H1 (cell line): ENCODE results near the gene CANT1. TPM values are rescaled to one million over a fixed set of nuclear protein-coding genes. Genes with fewer than 3 reads are reported as not detected.

Source experiments
- CHD2 ChIP-seq: IDR thresholded peaks from 2 replicates; pipeline ENCODE4 v1.6.1; 2012; ENCODE audit warnings: low read length, improper control_type of control experiment
- CHD7 ChIP-seq: fragments of 300-600 bp; sonication (generic); IDR thresholded peaks from 2 replicates; pipeline ENCODE4 v1.7.1; 2012; ENCODE audit warnings: low read length, moderate library complexity, mild to moderate bottlenecking, inconsistent platforms; ENCODE audit not compliant: insufficient replicate concordance
- polyA plus RNA-seq, 7 experiments: library from polyadenylated mRNA; depleted of rRNA in 3 of 7; stranded (reverse) in 5 of 7; unstranded in 2 of 7; fragments of >200 nt in 5 of 7; fragments of 200-250 nt in 2 of 7; gene quantifications; 1 replicate in 5 of 7; 2 replicates in 1 of 7; 4 replicates in 1 of 7; pipeline versions ENCODE4 v1.2.1 to v1.2.3, GENCODE V29; 2011 to 2013; ENCODE audit warnings: missing spikeins in 2 of 7, mixed read lengths in 2 of 7
- total RNA-seq: library from RNA; stranded (reverse); fragmentation: NEBNext Ultra II Directional; extraction: Animal tissue kit (Norgen Biotek cat#: 25700); gene quantifications from 2 replicates; pipeline ENCODE4 v1.2.1, GENCODE V29; 2021

The CANT1 gene
- total and polyA plus RNA-seq, 2 of the 8 experiments (the other 6 are each of a cell fraction or from before 2014, with no cell fraction given), result 23.0 to 32.6 TPM

GRCh38 chr17:79034931-79035485 lies 25.4 kb upstream of the CANT1 start (continued):
- TF ChIP-seq CHD2 (no peak), CHD7 (no peak)
- TF ChIP-seq, all 59 proteins: peak for 0
